HG03575 (cell line): Measurements from ENCODE around the gene TSPAN11.
"Not testable (repeated sequence)": the region's sequence is repeated elsewhere in the genome, so short reads cannot be mapped to it uniquely, and the experiment has no call there.

Source experiments
- ATAC-seq: cut with Tn5 transposase; IDR thresholded peaks from one replicate; pipeline ENCODE4 v1.9.1; 2021; ENCODE audit not compliant: unreplicated experiment, insufficient number of reproducible peaks, low FRiP score; ENCODE audit errors: extremely low read depth

TSPAN11 gene, protein sequence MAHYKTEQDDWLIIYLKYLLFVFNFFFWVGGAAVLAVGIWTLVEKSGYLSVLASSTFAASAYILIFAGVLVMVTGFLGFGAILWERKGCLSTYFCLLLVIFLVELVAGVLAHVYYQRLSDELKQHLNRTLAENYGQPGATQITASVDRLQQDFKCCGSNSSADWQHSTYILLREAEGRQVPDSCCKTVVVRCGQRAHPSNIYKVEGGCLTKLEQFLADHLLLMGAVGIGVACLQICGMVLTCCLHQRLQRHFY

DNA sequence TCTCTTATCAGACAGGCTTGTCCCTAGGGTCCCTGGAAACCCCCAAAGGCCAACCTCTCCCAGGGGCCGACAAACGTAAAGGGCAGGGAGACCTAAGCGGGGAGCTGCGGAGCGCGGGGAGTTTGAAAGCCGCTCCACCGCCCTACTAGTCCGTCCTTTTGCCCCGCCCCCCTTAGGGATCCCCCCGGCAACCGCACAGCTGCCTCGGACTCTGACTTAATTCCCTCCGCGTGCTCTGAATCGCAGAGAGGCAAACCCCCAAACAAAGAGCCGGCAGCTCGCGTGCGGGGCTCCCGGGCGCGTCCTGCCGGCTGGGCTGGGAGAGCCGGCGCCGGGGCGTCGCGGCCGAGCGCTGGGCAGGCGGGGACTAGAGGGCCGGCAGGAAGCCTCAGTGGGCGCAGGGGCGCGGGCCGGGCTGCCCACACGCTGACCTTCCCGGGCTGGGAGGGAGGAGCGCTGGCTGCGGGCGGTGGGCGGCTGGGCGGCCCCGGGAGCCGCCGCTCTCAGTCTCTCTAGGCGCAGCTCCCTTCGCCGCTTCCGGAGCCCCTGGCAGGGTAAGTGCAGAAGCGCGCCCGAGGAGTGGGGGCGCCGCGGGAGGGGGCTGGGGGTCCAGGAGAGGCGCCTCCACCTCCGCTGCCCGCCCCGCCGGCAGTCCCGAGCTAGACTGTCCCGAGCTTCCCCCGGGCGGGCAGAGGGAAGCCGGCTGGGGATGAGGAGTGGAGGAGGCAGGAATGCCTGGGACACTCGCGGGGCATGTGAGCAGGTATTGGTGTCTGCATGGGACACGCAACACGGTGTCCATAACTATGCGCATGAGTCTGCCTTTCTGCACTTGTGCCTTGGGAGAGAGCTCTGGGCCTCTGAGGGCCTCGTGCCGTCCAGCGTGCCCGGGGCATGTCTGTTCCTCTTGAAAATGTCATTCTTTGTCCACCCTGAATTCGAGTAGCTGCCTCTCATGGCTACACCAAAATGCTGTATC, at the start of gene TSPAN11:
Gene TSPAN11 (plus strand): TSS at position 506 of the 979 bp plus-strand sequence. CDS start 27,244 bp downstream, outside the sequence.
- ATAC-seq = no peak

DNA sequence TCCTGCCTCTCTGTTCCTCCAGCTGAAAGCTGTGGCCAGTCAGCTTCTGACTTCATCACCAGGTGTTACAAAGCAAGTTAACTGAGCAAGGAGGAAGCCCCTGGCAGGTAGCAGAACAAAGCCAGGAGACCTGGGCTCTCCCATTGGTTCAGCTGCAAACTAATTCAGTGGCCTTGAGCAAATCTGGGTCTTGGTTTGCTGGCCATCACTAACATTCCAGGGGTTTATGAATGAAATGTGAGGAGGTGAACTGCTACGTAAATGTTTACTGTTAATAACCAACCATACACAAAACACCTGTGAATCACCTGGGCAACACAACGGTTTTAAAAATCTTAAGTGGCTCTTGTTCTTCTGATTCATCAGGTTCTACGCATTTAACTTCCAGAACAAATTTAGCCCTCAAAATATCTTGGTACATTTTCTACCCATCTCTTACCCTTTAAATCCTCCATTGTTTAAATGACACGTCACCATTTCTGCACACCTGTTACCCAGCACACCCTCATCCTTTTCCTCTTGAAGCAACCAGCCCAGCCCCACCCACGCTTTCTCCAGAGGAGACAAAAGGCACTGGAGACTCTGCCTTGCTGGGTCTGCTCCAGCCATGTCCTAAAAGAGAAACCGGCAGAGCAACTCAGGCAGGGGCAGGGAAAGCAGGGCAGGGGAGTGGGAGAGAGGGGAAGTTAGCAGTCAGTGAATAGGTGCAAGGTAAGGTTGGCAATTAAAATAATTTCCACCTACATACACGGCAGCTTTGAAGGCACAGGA, 49.3 kb upstream of the TSPAN11 start:
- ATAC-seq = no peak

DNA sequence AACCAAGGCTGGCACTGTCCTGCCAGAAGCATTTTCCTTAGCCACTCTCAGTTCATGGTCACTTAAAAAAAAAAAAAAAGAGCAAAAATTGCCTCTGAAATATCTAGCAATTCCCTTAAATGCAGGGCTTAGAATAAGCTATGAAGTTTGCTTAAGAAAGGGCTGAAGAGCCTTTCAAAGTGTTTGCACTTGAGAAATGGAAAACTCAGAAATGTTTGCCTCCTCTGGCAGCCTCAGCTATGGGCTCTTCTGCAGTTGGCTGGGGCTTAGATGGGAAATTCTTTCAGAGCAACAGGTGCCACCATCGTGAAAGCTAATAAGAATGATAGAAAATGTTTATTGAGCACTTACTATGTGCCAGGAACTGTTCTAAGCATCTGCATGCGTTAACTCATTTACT, 48.5 kb upstream of the TSPAN11 start:
- ATAC-seq = no peak

DNA sequence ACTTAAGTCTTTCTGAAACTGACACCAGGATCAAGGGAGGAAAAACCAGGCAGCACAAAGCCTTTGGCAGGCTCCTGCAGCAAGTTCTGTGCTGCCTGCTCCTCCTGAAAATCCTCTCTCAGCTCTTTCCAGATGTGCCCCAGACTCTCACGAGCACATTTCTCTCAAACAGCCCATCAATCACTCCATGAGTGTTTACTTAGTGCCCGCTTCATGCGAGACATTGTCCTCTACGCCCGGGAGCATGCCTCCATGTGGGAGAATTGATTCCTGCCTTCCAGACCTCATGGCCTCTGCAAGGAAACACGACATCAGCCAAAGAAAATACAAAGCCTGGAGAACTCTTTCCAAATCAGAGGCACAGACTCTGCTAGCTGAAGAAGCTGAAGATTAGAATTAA, 46.5 kb upstream of the TSPAN11 start:
- no peak for ATAC-seq

DNA sequence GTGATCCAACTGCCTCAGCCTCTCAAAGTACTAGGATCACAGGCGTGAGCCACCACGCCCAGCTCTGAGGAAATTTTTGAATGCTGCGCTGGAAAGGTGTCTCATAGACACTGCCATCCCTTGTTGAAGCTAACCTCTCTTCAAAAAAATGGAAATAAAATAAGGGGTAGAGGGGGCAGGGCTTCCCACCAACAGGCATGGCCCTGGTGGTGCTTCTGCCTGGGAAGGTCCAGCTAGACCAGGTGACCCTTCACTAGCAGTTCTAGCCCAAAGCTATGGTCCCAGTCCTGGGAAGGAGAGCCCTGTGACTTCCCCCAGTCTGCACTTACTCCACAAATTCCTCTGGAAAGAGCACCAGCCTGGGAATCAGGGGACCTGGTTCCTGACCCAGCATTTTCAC, 45.7 kb upstream of the TSPAN11 start:
- ATAC-seq = no peak

DNA sequence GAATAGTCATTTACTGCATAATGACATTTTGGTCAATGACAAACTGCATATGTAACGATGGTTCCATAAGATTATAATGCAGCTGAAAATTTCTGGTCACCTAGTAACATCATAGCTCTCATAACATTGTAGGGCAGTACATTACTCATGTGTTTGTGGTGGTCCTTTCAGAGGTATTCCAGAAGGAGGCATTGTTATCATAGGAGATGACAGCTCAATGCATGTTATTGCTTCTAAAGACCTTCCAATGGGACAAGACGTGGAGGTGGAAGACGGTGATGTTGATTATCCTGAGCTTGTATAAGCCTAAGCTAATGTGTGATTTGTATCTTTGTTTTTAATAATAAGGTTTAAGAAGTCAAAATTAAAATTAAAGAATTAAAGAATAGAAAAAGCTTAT, 43.8 kb upstream of the TSPAN11 start:
- ATAC-seq = no peak

DNA sequence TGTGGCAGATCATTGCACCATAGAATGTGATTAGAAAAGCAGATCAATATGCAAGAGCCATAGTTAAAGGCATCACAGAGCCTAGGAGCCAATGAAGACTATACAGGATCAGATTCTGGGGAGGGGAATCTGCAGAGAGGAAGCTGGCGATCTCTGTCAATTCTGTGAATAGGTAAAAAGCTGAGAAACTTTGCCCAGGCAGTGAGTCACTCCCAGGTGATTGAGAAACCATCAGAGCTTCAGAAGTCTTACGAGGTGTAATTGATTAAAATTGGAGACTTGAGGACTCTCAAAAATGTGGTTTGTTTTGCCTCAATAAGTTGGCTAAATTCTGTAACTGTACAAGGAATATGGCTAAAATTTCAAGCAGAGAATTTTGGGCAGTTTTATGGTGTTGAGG, 41.7 kb upstream of the TSPAN11 start:
- no peak for ATAC-seq

DNA sequence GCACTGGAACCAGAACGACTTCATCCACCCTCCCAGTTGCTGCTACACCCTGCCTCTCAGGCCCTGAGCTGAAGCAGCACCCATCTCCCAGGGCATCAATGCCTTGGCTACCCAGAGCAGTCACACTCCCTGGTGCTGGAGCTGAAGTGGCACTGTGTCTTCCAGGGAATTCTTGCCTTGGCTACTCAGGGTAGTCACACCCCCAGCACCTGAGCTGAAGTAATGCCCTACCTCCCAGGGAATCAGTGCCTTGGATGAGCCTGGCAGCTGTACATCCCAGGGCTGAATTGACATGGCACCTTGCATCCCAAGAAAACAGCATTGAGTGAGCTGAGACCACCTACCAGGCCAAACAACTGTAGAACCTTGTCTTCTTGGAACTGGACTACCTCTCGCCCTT, 41.2 kb upstream of the TSPAN11 start:
- ATAC-seq = no peak

DNA sequence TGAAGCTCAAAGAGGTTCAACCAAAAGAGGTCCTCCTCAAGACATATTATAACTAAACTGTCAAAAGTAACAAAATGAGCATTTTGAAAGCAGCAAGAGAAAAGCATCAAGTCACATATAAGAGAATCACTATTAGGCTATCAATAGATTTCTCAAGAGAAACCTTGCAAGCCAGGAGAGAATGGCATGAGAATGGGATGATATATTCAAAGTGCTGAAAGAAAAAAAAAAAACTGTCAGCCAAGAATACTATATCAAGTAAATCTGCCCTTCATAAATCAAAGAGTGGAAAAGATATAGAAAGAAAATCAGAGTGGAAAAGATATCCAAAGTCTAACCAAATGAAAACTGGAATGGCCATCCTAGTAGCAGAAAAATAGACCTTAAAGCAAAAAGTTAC, 39.3 kb upstream of the TSPAN11 start:
- ATAC-seq = no peak

DNA sequence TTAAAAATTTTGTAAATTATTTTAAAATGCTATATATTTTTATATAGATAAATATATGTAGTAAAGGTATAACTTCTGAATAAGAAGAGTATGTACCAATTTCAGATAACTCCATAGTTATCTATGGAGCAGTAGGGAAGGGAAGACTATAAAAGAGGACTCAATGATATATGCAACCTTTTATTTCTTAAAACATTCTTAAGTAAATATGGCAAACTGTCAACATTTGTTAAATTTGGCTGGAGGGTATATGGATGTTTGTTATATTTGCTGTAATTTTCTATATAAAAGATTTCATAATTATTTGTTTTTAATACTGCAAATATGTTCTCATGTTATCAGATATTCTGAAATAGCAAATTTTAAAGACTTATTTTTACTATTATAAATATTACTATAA, 38.3 kb upstream of the TSPAN11 start:
- ATAC-seq = no peak

DNA sequence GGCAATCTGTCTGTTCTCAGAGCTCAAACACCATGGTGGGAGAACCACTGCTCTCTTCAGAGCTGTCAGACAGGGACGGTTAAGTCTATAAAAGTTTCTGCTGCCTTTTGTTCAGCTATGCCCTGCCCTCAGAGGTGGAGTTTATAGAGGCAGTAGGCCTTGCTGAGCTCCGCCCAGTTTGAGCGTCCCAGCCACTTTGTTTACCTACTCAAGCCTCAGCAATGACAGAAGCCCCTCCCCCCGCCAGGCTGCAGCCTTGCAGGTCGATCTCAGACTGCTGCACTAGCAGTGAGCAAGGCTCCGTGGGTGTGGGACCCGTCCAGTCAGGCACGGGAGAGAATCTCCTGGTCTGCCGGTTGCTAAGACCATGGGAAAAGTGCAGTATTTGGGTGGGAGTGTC, 32.0 kb upstream of the TSPAN11 start:
- not testable (repeated sequence) for ATAC-seq

DNA sequence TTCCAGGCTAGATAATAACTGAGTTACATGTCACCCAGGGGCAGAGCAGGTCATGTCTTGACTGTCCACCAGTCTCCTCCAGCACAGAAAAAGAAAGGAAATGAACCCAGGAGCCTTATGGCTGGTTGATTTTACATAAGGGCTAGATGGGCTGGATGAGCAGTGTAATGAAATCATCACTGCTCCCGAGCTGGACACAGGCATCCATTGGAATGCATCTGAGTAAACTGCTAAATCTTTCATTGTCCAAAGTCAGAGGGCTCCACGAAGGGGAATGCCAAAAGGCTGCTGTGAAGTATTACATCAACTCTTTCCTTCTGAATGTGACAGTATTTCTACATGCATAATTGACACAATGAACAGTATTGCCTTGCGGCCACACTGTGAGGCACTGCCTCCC, 30.1 kb upstream of the TSPAN11 start:
- no peak for ATAC-seq

DNA sequence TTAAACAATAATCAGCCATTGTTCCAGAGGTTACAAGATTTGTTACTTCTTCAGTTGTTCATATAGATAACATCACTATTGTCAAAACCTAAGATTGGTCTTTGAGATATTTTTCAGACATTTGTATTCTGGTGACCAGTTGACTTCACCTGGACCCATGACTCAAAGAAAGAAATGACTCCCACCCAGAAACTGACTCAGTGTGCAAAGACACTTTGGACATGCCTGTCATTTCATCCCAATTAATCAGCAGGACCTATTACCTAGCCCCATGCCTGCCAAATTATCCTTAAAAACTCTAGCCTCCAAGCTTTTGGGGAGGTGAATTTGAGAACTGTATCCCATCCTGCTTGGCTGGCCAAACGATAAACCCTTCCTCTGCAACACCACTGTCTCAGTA, 27.7 kb upstream of the TSPAN11 start:
- ATAC-seq = no peak

DNA sequence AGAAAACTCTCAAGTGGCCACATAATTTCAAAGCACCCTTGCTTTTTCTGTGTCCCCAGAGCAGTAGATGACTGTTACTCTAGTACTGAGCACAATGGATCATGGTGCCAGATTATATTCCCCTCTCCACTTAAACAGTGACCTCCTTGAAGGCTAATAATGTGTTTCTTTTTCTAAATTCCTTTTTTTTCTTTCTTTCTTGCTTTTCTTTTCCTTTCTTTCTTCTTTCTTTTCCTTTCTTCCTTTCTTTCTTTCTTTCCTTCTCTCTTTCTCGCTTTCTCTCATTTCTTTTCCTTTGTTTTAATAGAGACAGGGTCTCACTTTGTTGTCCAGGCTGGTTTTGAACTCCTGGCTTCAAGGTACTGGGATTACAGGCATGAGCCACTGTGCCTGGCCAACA, 26.2 kb upstream of the TSPAN11 start:
- no peak for ATAC-seq

DNA sequence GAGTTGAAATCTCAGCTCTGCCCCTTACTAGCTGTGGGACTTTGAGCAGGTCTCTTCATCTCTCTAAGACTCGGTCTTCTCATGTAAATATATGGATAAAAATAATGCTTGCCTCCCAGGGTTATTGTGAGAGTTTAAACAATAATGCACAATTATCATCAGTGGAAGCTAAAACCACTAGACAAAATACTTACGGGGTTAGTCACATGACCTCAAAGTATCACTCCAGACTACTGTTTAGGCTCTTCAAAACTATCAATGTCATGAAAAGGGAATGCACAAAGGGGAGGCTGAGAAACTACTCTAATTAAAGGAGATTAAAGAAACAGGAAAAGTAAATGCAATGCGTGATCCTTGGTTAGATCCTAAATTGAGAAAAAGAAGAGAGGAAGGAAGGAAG, 24.5 kb upstream of the TSPAN11 start:
- no peak for ATAC-seq

DNA sequence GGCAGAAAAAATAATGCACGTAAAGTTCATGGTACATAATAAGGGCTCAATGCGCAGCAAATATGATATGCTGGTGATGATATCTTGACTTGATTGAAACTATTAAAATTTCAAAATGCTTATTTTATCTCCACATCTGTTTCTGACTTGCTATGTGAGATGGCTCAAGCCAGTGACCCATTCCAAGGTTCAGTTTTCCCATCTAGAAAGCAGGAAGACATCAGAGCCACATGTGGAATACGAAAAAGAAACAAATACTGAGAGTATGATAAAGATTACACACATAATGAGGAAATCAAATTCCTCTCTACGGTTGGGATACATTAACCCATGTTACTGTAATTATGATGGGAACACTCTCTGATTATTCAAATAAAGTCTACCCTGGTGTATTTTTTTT, 24.0 kb upstream of the TSPAN11 start:
- no peak for ATAC-seq

DNA sequence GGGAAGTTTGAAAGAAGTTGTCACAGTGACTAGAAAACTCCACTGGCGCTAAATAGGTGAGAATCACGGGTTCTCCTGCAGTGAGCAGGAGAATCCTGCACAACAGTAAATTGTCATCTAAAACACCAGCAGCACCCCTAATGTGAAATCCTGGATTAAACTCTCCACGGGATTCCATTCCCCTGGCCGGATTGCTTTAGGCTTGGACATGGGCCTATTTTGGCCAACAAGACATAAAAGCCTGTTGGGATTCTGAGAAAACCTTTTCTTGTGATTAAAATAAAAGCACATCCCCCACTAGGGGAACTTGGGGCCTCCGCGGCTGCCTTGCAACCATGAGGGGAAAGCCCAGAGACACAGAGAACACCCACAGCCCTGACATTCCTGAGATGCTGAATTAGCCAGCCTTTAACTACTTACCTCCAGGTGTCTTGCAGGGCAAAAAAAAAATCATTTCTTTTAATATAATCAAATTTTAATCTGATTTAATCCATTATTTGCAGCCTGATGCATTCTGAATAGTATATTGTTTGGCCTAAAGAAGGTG, 21.0 kb upstream of the TSPAN11 start:
- no peak for ATAC-seq

DNA sequence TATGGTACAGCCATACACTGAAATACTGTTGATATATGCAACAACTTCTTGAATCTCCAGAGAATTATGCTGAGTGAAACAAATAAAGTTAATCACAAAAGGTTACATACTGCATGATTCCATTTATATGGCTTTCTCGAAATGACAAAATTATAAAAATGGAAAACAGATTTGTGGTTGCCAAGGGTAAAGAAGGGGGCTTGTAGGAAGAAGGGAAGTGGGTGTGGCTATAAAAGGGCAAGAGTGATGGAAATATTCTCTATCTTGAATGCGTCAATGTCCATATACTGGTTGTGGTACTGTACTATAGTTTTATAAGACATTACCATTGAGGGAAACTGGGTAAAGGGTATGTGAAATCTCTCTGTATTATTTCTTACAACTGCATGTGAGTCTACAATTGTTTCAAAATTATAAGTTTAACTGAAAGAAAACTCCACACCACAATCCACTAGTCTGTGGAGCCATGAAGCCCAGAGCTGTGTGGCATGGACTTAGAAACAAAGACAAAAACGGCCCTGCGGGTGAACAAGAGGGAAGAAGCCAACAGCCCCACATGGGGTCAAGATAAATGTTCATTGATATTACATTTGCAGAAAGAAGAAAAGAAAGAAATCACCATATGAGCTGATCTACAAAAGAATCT, 18.3 kb upstream of the TSPAN11 start:
- ATAC-seq = no peak
